IPS-NIHi7 (cell line): ENCODE results near the gene USP49.
"Not testable (repeated sequence)": the region's sequence is repeated elsewhere in the genome, so short reads cannot be mapped to it uniquely, and the experiment has no call there.

ENCODE experiments used
- DNase-seq: peaks from one replicate; pipeline ENCODE4 v3.0.0; 2012; ENCODE audit warnings: mixed read lengths; ENCODE audit errors: extremely low spot score

USP49 gene

DNA sequence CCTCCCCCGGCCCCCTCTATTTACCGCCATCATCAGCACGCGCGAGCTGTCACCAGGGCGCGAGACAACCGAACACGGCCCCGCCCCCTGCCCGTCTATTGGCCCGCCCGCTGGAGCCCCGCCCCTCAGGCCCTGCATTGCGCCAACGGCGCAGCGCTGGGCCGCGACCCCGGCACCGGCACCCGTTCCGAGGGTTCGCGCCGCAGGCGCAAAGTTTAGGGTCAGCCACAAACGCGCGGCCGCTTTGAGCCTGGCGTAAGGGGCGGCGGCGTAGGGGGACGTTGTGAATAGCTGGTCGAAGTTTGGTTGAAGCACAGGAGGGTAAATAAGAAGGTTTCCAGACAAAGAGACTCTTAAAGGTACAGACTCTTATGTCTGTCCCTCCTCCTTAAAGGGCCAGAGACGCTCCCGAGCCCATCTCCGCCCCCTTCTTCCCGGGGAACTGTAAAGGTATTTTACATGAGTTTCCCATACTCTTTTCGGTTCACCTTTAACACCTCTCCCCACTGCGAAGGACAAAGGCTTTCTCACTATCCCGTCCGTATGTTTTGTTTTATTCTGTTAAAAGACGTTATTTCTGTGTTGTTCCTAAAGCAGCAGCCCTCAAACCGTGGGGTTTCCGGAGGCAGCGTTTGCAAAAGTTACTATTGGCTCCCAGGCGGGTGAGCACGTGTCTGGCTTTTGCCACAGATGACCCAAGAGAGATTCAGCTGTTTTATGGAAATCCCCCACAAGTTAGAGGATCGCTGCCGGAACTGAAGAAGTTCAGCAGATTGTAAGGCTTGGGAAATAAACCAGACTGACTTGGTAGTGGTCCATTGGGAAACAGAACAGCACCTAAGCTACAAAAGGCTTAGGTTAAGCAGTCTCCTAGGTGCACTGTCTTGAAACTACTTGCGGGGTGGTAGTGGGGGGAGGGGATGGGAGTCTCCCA lies at the start of gene USP49:
USP49 (minus strand) TSS at position 76 of the 934 bp plus-strand sequence. CDS start 88,392 bp downstream, outside the sequence.
- peak; percentile 95 for DNase-seq

DNA sequence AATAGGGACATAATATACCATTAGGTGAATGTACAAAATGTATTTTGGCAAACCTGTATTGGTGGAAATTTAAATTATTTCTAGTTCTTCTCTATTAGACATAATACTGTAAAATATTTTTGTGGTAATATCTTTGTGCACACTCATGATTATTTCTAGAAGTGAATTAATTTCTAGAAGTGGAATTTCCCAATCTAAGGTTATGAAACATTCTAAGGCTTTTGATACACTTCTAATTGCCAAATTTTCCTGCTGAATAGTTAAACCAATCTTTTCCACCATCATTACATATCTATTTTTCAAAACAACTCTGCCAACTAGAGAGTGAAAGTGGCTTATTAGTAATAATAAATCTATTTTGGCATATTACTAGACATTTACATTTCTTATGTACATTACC lies 48.3 kb upstream of the USP49 start:
- no peak for DNase-seq

DNA sequence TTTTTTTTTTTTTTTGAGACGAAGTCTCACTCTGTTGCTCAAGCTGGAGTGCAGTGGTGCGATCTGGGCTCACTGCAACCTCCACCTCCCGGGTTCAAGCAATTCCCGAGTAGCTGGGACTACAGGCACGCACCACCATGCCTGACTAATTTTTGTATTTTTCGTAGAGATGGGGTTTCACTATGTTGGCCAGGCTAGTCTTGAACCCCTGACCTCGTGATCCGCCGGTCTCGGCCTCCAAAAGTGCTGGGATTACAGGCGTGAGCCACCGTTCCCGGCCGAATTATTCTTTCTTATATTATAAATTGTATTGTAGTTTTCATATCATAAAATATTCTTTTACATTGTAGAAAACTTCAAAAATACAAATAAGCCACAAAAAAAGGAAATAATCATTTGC lies 47.7 kb upstream of the USP49 start:
- not testable (repeated sequence) for DNase-seq

DNA sequence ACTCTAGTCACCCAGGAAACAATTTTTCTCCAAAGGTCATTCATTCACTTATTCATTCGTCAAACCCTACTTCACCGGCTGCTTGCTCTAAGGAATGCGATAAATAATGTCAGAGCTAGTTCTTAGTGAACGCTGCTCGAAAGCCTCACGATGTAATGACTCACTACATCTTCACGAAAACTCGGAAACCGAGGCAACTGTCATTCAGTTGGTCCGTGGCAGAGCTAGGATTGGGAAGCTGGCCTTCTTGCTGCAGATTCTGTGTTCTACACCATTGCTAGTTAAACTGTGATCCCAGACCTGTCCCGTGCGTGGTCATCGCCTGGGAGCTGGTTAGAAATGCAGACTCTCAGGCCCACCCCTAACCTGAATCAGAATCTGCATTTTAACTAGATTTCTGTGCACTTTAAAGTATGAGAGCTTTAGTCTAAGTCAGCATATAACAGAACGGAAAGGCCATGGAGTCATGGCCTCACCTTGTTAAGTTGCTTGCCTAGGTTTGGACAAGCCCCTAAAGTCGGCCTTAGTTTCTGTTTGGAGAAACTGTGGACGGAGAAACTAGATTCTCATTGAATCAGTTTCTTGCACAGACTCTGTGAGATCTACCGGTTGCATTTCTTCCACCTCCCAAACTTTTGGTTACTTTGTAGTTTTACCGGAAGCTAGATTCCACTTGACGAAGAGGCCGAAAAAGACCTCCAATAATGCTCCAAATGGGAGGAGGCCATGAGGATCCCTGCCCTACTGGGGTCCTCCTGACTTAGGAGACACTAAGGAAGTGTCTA lies 47.1 kb upstream of the USP49 start:
- DNase-seq = no peak

DNA sequence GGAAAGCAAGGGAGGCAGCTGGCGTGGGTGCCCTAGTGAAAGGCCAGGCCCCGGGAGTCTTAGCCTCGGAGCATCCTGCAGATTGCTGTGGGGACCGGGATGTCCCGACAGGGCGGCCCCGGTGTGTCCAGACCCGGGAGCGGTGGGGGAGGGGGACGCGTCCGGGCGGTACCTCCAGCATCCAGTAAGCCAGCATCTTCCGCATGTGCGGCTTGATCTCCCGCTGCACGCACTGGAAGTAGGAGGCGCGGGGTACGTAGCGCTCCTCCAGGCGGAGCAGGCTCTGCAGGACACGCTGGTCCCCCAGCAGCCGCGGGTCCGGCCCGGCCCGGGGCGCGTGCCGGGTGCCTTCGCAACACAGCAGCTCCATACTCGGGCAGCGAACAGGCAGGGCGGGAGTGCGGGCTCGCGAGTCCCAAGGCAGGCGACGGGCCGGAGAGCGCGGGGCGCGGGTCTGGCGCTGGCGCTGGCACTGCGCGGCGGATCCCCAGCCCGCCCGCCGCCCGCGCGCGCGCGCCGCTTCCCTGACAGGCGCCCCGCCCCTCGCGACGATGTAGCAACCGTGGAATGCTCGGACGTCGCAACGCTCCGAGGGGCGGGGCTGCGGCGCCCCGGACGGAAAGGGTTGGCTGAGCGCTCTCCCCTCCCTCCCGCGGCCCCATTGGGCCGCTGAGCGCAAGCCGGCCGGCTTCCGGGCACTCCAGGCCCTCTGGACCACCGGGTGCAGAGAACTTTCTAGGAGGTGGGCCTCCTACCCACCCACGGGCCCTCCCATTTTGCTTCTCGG lies 46.3 kb upstream of the USP49 start, which contains the start of gene CCND3:
CCND3 (minus strand) TSS at position 529 of the 787 bp plus-strand sequence; CDS start at position 370, 159 bp downstream.
- peak; percentile 80 for DNase-seq

DNA sequence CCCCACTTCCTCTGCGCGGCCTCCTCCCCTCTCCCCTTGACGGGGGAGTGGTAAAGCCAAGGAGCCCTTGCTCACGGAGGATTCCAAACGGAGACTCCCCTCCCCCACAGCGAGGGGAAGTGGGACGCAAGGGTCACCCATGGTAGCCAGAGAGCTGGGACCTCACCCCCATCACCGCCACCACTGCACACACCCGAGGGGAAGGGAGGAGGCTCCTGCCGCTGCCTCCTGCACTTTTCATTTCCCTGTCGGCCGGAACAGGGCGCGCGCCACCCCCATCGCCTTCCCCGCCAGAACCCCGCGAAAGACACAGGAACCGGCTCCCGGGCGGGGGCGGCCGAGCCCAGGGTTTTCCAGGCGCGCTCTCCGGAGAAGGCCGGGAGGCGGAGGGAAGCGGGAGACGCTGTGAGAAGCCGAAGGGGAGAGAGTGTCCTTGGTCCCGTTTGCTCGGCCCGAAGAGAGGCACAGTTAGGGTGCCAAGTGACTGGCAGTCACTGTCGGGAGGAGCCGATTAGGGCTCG lies 45.6 kb upstream of the USP49 start:
- DNase-seq = peak; percentile 21

DNA sequence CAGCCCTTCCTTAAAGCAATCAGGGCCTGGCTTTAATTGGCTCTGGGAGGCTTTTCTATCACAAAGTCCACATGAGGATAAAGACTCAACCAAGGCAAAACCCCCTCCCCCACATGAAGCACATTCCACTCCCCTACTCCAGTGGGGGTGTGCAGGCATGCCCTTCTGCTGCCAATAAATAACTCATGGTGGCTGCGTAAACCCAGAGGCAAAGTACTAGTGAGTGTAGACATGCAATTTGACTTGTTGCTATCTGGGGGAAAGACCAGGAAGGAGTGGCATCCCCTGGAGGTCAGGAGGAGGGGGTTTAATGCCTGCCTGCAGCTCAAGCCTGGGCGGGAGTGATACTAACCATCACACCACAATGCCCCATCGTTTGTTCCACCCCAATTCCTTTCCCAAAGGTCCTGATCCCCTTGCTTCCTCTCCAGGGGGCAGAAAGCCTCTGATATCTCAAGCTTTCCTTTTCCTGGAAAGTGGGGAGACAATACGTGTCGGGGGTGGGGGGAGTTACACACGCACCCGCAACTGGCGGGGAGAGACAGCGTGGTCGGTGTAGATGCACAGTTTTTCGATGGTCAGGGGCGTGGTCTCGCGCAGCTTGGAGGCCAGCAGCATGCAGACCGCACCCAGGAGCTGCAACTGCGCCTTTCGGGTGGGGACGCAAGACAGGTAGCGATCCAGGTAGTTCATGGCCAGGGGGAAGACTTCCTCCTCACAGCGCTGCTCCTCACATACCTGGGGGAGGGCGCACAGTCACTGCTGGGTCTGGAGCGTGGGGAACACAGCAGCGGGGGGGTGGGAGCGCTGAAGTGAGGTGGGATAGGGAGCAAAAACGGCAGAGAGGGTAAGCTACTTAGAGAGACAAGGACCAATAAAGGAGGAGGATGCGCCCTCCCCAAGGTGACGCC lies 44.9 kb upstream of the USP49 start:
- peak; percentile 29 for DNase-seq

DNA sequence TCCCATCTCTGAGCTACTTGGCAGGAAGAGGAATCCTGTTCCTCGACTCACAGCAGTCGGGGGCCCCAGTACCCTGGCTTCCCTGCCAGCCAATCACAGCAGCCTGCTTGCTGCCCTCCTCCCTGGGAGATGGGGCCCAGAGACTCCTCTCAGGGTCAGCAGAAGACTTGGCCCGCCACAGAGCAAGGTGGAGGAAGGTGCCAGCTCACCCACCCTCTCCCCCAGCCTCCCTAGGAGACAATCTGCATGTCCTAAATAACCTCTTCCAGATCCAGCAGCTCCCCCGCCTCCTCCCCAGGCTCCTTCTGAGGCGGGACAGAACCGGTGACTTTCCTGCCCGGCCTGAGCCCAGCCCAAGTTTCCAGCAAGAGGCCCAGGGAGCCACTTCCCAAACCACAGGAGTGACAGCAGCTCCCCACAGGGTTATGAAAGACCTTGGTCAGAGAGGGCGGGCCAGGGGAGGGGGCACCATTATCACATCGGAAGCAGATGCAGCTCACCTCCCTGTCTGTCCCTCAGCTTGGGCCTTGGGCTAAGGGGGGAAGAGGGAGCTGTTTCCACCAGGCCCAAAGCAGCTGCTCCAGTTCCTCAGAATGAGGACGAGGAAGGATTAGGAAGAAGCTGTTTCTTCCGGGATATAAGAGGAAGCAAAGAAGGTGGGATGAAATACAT lies 44.1 kb upstream of the USP49 start:
- DNase-seq = peak; percentile 59

DNA sequence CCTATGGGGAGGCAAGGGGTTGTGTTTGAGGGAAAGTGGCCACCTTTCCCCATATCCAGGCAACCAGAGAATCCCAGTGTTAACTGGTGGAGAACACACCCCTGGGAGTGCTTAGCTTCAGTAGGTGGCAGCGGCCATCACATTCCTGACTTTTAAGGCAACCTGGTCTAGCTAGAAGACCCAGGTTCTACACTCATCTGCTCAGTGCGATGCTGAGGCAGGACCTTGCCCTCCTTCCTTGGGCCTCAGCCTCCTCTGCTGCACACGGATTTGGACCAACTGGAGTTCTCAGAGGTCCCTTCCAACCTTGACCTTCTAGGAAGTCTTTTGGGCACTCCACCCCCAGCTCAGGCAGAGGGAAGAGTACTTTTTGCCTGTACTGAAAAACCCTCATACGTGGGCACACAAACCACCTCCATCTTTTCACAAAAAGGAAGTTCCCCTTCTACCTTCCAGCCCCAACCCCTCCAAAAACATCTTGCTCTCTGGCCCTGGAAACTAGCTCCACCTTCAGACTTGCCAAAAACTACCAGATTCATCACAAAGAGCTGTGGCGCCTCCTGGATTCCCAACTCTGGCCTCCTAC lies 43.5 kb upstream of the USP49 start:
- no peak for DNase-seq

DNA sequence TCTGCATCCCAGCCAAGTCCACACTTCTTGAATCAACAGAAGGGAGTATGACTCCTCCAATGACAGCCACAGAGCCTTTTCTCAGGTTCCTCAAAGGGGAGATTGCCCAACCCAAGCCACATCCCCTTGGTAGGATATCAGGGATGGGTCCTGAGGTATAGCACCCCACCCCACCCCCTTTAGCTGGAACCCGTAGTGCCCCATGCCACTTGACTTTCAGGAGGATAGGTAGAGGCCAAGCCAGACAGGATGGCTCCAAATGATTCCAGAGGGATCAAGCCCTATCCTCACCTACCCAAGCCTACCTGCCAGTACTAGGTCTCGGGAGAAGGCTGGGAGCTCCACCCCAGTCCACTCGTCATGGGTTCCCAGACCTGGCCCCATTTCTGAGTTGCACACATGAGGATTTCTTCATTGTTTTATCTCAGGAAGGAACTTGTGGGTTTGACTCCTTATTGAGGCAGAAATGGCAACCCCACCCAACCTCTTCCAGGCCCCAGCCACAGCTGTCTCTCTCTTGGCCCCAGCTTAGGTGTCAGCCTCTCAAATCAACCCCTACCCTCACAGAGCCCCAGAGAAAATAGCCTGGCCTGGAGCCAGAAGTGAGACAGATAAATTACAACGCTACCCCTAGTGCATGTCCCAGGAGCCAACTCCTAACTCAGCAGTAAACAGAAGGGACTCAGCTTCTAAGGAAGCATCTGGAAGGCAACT lies 42.8 kb upstream of the USP49 start:
- no peak for DNase-seq

DNA sequence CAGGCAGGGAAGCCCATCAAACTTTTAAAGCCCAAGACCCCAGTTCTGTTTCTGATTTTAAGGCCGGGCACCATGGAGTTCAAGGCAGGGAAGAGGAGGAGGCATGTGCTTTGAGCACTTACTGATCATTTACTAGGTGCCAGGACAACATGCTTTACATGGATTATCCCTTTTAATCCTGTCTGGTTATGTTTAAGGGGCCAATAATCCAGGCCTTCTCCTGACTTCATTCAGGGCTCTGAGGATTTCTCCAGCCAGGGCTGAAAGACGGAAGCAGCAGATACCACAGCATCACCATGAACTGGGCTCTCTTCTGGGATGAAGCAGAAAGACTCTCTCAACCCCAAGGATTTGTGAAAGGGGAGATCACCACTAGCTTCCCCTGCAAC lies 42.3 kb upstream of the USP49 start:
- no peak for DNase-seq

DNA sequence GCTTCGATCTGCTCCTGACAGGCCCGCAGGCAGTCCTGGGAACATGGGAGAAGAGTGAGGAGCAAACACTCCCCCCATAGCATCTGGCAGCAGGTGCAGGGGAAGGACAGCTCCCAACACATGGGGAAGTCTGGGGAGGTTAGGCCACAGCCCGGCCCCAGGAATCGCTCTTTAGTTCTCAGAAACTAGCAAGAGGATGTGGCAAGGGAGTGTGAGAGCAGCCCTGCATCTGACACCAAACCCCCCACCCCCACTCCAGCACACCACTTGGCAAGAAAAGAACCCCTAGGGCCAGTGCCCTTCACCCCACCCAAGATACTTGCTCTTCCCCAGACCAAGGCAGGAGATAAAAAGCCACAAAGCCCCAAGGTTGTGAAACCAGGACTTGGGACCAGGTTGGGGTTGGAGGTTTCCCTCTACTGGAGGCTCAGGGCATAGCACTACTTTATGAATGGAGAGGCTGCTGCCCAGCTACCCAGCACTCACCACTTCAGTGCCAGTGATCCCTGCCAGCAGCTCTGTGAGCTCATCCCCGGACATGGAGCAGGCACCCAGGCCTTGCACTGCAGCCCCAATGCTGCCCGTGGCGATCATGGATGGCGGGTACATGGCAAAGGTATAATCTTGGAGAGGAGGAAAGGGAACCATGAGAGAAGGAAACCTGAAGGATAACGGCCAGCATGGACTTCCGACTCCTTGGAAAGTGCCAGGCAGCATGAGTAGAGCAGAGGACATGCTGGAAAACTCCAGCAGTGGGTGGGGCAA lies 41.1 kb upstream of the USP49 start:
- peak; percentile 78 for DNase-seq

DNA sequence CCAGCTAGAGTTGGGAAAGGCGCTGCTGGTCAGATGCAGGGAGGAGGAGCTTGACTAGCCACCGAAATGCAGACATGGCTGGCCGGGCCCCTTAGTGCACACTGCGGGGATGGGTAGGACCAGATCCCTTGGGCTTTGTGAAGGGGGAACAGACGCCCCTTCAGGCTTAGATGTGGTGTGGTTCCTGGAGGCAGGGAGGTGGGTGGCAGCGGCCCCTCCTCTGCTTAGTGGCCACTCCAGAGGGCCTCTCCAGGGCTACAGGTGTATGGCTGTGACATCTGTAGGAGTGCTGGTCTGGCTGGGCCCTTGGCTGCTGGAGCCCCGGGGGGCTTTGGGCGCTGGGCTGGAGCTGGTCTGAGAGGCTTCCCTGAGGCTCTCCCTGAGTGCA lies 40.5 kb upstream of the USP49 start:
- peak; percentile 17 for DNase-seq

DNA sequence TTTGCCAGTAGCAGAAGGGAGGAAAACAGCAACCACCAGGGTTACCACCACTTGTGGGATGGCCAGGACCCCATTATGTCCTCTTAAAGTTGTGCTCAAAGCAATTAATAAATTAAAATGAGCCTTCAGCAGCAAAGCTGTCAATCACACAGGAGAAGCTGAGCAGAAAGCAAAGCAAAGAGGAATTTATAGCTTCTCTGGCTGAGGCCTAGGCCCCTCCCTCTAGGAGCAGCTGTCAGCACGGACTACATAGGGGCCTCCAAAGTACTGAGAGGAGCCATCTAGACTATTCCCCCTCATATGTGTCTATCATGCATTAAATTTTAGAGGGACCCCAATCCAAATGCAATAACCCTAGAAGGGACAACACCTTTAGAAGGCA lies 40.0 kb upstream of the USP49 start:
- DNase-seq = no peak

DNA sequence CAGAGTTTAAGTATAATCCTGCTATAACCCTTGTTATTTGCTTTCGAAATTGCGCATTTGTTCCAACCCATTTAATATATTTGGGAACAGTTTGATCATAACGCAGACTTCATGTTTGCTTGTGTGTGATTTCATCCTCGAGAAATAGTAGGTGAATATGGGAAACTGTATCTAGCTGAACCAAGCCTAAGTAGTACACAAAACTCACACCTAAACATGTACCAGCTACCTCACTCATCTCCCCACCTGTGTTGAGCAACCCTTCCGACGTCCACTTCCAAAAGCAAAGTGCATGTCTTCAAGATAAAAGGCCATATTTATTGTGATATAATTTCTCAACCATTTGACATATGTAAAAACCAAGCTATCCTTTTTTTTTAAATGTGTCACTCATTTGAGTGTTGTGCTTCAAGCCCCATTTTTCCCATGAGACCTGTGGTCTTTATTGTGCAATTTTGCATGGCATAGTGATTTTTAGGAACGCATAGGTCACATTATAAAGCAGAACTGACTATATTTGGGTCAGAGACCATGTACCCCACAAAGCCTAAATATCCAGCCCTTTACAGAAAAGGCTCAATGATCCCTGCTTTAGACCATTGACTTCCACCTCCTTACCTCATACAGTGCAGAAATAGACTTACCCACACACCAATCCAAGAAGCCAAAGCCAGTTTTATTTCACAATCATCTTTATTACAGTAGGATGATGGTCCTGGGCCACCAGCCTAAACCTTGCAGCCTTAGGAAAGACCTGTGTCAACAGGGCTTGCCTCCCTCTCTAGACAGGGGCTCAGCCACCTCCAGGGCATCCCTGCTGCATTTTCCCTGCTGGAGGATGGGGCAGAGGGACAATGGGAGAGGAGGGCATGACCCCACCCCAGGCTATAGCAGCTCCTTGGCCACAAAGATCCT lies 39.4 kb upstream of the USP49 start:
- peak; percentile 18 for DNase-seq

DNA sequence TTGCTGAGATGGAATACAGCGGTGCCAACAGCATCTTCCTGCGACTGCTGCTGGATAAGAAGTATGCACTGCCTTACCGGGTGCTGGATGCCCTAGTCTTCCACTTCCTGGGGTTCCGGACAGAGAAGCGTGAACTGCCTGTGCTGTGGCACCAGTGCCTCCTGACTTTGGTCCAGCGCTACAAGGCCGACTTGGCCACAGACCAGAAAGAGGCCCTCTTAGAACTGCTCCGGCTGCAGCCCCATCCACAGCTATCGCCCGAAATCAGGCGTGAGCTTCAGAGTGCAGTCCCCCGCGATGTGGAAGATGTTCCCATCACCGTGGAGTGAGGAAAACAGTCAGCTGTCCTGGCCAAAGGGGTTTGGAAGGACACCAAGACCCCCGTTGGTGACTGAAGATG lies 37.2 kb upstream of the USP49 start:
- no peak for DNase-seq

DNA sequence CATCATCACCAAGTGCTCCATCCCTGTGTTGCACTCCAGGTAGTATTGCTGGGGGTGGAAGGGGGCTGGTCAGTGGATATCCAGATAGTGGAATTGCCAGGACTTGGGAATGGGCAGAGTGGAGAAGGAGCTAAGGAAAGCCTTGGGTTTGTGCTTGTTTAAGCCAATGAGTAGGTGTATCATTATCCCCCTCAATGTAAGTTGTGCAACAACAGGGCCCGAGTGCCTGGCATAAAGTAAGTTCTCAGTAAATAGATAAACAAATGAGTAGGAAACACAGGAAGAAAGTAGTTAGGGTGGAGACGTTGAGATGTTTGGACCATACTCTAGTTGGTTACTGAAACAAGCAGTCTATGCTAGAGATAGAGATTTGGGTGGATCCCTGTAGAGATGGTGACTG lies 36.6 kb upstream of the USP49 start:
- DNase-seq = no peak
